ENCODE data around the gene IFNL3.
"Not testable (repeated sequence)": the region's sequence is repeated elsewhere in the genome, so short reads cannot be mapped to it uniquely, and the experiment has no call there.

DNA sequence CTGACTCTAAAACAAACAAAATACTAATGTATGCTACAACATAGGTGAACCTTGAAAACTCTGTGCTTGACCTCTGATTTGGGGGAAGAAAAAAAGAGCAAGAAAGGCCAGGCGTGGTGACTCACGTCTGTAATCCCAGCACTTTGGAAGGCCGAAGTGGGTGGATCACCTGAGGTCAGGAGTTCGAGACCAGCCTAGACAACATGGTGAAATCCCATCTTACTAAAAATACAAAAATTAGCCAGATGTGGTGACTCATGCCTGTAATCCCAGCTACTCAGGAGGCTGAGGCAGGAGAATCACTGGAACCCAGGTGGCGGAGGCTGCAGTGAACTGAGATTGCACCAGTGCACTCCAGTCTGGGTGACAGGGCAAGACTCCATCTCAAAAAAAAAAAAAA is 29.1 kb upstream of the IFNL3 start:
- TF ChIP-seq, protein P1, sequence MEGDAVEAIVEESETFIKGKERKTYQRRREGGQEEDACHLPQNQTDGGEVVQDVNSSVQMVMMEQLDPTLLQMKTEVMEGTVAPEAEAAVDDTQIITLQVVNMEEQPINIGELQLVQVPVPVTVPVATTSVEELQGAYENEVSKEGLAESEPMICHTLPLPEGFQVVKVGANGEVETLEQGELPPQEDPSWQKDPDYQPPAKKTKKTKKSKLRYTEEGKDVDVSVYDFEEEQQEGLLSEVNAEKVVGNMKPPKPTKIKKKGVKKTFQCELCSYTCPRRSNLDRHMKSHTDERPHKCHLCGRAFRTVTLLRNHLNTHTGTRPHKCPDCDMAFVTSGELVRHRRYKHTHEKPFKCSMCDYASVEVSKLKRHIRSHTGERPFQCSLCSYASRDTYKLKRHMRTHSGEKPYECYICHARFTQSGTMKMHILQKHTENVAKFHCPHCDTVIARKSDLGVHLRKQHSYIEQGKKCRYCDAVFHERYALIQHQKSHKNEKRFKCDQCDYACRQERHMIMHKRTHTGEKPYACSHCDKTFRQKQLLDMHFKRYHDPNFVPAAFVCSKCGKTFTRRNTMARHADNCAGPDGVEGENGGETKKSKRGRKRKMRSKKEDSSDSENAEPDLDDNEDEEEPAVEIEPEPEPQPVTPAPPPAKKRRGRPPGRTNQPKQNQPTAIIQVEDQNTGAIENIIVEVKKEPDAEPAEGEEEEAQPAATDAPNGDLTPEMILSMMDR (IDR thresholded peaks at IDR 0.05 in 4 of 5, conservative IDR thresholded peaks at IDR 0.05 in 1 of 5): not testable (repeated sequence)
- TF ChIP-seq POLR2A (IDR thresholded peaks at IDR 0.05): not testable (repeated sequence)

All from gastrocnemius medialis (tissue), 4 donors.